COR-L47 (cell line): ENCODE measurements around the gene LEP.

ENCODE experiments used
- DNase-seq: peaks from one replicate; lab custom pipeline; 2025; lab: John Stamatoyannopoulos, UW

LEP gene

GRCh38 chr7:128240696-128241386 lies at the start of gene LEP:
TSS of gene LEP (plus strand) at chr7:128241278. CDS start at chr7:128252019, 10,741 bp downstream.
- no peak for DNase-seq

DNA sequence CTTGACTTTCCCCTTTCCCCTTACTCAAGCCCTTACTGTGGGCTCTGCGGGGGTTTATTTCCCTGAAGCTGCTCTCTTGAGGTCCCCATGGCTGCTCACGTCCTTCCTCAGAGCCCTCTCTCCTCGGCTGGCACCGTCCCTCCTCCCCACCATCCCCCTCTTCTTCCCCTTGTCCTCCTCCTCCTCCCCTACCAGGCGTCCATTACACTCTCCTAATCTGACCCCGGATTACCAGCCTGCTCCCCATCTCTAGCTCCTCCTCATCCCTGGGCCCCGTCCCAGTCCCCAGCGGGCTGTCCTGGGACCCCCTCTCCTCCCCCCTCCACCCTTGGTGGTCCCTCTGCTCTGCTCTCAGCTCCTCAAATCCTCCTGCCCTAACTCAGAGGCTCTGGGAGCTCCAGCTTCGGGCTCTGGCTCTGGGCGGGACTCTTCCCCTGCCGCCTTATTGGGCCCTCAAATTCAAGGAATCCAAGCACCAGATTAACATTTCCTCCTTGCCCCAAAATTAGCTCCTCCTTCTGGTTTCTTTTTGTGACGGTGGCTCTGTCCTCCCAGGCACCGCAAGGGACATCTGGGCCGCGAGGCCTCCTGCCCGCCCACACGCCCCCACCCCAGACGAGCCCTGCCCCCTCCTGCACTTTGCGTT lies 48.5 kb upstream of the LEP start:
- DNase-seq, result no peak

DNA sequence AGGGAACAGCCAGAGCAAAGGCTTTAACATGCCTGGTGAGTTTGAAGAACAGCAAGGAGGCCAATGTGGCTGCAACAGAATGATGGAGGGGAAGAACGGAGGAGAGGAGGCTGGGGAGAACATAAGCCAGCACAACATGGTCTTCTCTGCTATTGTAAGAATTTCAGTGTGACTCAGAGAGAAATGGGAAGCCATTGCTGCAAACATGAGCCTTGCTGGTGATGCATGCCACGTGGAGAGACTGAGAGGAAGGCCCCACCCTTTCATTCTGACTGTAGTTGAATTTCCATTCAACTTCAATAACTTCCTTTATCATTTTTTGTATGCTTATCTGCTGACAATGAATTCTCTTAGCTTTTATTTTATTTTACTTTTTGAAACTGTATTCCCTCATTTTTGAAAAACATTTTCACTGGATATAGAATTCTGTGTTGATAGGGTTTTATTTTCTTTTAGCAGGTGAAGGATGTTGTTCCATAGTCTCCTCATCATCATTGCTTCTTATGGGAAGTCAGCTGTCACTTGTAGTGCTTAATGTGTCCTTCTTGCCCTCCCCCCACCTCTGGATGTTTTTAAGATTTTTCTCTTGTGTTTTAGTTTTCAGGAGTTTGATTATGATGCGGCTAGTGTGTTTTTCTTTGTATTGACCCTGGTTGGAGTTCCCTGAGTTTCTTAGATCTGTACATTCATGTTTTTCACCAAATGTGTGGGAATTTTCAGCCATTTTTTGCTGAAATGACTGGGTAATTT lies 46.4 kb upstream of the LEP start:
- no peak for DNase-seq

GRCh38 chr7:128197589-128197988 lies 43.5 kb upstream of the LEP start:
- DNase-seq, result no peak

GRCh38 chr7:128197989-128198580 lies 43.0 kb upstream of the LEP start:
- no peak for DNase-seq

DNA sequence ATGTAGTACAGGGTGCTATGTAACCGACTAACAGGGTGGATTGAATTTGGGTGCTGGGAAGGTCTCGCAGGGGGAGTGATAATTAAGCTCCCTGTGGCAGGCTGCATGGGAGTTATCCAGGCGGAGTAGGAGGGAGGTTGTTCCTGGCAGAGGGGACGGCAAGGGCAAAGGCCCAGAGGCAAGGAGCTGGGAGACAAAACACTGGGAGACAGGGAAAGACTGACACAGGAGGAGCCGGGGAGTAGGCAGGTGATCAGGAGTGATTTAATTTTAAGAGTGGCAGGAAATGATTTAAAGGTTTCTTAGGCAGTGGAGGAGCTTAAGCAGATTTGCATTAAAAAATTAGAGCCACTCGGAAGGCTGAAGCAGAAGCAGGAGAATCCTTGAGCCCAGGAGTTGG lies 40.7 kb upstream of the LEP start:
- no peak for DNase-seq

DNA sequence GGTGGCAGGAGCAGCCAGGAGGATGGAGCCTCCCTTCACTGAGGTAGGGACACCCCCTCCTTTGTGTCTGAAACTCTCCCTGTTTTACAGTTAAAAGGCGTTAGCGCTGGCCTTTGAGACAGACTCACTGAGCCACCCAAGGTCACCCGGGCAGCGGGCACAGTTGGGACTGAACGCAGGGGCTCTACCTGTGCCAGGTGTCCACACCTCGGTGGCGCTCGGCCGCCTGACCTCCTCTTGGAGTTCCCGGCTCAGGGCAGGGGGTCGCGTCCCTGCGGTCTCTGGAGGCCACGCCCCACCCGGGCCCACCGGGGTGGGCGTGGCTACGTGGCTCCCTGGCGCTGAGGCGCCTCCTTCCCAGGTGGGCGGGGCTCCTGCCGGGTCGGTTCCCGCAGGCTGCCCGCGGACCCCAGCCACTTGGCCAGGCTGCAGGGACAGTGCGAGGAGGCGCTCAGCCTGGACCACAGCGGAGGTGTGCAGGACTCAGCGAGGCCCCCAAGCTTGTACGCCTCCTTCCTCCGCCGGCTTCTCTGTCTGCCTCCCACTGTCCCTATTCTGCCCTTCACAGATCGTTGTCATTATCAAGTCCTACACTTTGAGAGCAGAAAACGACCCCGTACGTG lies 39.9 kb upstream of the LEP start:
- no peak for DNase-seq

DNA sequence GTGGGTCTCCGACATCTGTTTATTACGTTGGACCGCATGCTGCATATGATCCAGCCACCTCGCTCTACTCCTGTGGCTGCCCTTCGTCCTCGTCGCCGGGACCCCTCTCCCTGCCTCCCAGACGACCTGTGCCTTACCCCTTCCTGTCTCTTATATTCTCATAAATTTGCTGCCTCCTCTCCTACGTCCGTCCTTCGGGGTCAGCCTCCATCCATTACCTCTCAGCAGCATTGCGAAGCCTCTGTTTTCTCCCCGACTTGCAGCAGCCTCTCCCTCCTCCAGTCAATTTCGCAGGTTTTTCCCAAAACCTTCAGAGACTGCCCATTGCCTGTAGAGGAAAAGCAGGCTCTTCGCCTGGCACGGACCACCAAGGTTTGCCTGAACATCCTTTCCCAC lies 39.4 kb upstream of the LEP start:
- DNase-seq, result no peak

DNA sequence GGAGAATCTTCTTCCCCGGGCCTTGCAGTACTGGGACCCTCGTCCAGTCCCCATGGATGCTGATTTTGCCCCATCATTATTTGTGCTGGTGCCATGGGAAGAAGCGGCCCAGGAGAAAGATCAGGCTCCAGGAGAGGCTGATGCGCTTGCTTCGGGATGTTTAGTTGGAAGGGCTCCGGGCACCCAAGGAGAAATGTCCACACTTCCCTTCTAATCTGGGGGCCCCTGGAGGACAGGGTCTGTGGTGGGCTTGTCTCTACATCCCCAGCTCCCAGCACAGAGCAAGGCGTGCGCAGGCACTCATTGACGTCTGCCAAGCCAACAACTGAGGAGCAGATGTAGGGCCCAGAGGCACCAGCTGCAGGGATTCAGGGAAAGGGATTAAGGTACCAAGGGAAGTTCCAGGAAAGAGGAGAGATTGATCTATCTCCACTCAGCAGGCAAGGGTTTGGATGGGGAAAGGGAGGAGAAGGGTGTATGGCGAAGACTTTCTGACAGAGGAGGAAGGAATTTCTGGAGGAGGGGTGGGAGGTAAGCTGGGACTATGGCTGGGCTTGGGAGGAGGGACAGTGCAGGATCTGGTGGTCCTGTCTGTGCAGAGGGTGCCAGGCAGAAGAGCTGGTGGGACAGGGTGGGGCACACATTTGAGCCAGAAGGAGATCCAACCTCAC lies 38.7 kb upstream of the LEP start:
- no peak for DNase-seq

GRCh38 chr7:128203047-128203491 lies 38.0 kb upstream of the LEP start:
- DNase-seq, result no peak

- DNase-seq, result no peak
Measured at GRCh38 chr7:128203710-128204214, 37.3 kb upstream of the LEP start.

- DNase-seq, result no peak
Measured at GRCh38 chr7:128204455-128204854, 36.6 kb upstream of the LEP start.

GRCh38 chr7:128205068-128205467 lies 36.0 kb upstream of the LEP start:
- no peak for DNase-seq

- no peak for DNase-seq
Measured at GRCh38 chr7:128206017-128206746, 34.9 kb upstream of the LEP start.

GRCh38 chr7:128206747-128207500 lies 34.2 kb upstream of the LEP start:
- DNase-seq, result no peak

GRCh38 chr7:128207609-128208008 lies 33.5 kb upstream of the LEP start:
- DNase-seq, result no peak

- DNase-seq, result peak; percentile 65
Measured at GRCh38 chr7:128209229-128210035, 31.6 kb upstream of the LEP start.

- no peak for DNase-seq
Measured at GRCh38 chr7:128210036-128210347, 31.1 kb upstream of the LEP start.
